NT2/D1 (cell line): ENCODE measurements around the gene IL21R.

Source experiments
- YY1 ChIP-seq: IDR thresholded peaks from 2 replicates; pipeline ENCODE4 v1.6.1; 2011; ENCODE audit not compliant: insufficient read length, insufficient read depth
- ZNF274 ChIP-seq: IDR thresholded peaks from 2 replicates; pipeline ENCODE4 v1.6.1; 2011; ENCODE audit warnings: mild to moderate bottlenecking, low read depth, low read length

- TF ChIP-seq ZNF274 = no peak
- no peak for TF ChIP-seq YY1
Measured at GRCh38 chr16:27434141-27435051, 32.4 kb downstream of the IL21R start.
